Stimulated activated CD4-positive, alpha-beta T cell treated with anti-CD3 and anti-CD28 coated beads, Interleukin-12 subunit alpha, Interleukin-12 subunit beta, amount 100 ng/mL, for 4 hours (primary cell): Measurements from ENCODE around the gene GDI2.

Experiments
- DNase-seq: peaks from one replicate; pipeline ENCODE4 v3.0.0-alpha.2; 2020

The GDI2 gene

DNA sequence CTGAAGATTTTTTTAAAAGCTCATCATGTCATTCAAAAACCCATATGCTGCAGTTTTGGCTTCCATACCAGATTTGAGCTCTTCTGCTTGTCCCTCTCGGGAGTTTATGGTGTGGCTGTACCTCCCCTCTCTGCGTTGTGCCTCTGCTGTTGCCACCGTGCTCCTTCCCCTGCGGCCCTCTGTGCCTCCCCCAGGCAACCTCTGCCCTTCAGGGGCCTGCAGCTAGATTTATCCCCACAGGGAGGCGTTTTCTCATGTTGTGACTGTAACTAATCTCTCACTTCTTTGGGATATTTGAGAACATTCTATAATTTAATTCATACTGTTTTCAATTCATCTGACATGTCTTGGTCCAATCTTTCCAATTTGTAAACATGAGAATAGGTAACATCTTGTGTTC lies 75.9 kb downstream of the GDI2 start:
- no peak for DNase-seq

DNA sequence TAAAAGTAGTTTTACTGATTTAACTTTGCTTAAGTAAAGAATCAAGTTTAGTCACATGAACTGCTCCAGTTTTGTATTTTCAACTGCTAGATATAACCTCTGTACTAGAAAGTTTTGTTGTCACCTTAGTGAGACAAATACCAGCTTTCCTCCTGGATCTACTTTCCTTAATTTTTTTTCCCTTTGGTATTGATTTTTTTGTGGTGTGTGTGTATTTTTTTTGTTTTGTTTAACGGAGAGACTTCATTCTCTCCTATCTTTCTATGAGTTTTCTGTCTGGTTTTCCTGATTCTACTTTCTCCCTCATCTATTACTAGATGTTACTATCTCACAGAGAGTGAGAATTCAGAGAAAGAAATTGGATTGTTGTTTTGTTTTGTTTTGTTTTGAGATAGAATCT lies 76.6 kb downstream of the GDI2 start:
- no peak for DNase-seq

DNA sequence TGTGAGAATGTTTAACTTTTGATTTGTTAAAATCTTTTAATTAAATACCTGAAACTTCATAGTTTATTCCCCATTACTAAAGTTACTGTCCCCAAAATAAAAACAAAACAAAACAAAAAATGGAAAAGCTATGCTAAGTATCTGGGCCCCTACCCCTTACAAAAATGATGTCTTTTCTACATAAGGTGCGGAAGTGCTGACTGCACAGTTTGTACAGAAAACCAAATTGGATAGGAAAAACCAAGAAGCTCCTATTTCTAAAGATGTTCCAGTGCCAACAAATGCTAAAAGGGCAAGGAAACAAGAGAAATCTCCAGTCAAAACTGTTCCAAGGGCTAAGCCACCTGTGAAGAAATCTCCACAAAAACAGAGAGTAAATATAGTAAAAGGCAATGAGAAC lies 78.1 kb downstream of the GDI2 start:
- no peak for DNase-seq

- DNase-seq = no peak
Observed at GRCh38 chr10:5732141-5732540, 81.1 kb downstream of the GDI2 start.

DNA sequence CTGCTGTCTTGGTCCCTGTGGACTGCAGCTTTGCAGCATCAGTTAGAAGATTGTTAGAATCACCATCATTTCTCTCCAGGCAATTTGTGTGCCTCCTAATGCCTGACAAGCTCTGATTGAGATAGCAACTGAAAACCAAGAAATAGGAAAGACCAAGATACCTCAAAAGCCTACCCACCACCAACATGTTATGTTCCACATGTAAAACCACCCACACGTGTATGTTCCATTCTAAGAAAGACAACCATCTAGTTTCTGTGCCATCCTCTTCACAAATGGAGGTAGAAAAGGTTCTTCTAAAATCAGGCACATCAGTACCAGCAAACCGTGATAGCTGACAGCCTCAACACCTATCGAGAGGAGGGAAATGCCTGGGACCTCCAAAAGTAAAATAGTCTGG lies 81.7 kb downstream of the GDI2 start:
- no peak for DNase-seq

GRCh38 chr10:5730766-5731165 lies 82.5 kb downstream of the GDI2 start:
- no peak for DNase-seq

- DNase-seq = no peak
Observed at GRCh38 chr10:5723692-5724091, 89.5 kb downstream of the GDI2 start.

- DNase-seq = no peak
Observed at GRCh38 chr10:5720182-5720581, 93.1 kb downstream of the GDI2 start.

- no peak for DNase-seq
Observed at GRCh38 chr10:5719546-5719945, 93.7 kb downstream of the GDI2 start.
